Measurements from ENCODE around the gene POLR1C.
A peak's percentile ranks its signal among the peaks of the same experiment; 100 is the strongest.
"Not testable (repeated sequence)": the region's sequence is repeated elsewhere in the genome, so short reads cannot be mapped to it uniquely, and the experiment has no call there.

The POLR1C gene

GRCh38 chr6:43493833-43494232 lies 23.1 kb upstream of the POLR1C start:
- DNase-seq, result no peak

GRCh38 chr6:43494321-43494720 lies 22.6 kb upstream of the POLR1C start:
- DNase-seq, result no peak

GRCh38 chr6:43494766-43495165 lies 22.1 kb upstream of the POLR1C start:
- no peak for DNase-seq

GRCh38 chr6:43495409-43495941 lies 21.4 kb upstream of the POLR1C start:
- DNase-seq, result peak; percentile 31

GRCh38 chr6:43496370-43497128 lies 20.3 kb upstream of the POLR1C start:
- no peak for DNase-seq

GRCh38 chr6:43497129-43497396 lies 19.8 kb upstream of the POLR1C start:
- no peak for DNase-seq

- DNase-seq, result no peak
Measured at GRCh38 chr6:43497689-43498088, 19.2 kb upstream of the POLR1C start.

- not testable (repeated sequence) for DNase-seq
Measured at GRCh38 chr6:43498291-43498690, 18.6 kb upstream of the POLR1C start.

- DNase-seq, result no peak
Measured at GRCh38 chr6:43499028-43499815, 17.7 kb upstream of the POLR1C start.

- DNase-seq, result no peak
Measured at GRCh38 chr6:43500921-43501320, 16.0 kb upstream of the POLR1C start.

GRCh38 chr6:43502666-43503065 lies 14.2 kb upstream of the POLR1C start:
- no peak for DNase-seq

- no peak for DNase-seq
Measured at GRCh38 chr6:43503443-43503842, 13.4 kb upstream of the POLR1C start.

GRCh38 chr6:43504756-43505593 lies 11.9 kb upstream of the POLR1C start:
- no peak for DNase-seq

GRCh38 chr6:43505718-43506117 lies 11.2 kb upstream of the POLR1C start:
- no peak for DNase-seq

- no peak for DNase-seq
Measured at GRCh38 chr6:43506171-43506570, 10.7 kb upstream of the POLR1C start.

GRCh38 chr6:43506667-43507471 lies 10.0 kb upstream of the POLR1C start:
- DNase-seq, result peak; percentile 76

- no peak for DNase-seq
Measured at GRCh38 chr6:43508481-43509141, 8.3 kb upstream of the POLR1C start.

- no peak for DNase-seq
Measured at GRCh38 chr6:43509142-43509983, 7.5 kb upstream of the POLR1C start.

- peak; percentile 63 for DNase-seq
Measured at GRCh38 chr6:43509984-43510826, 6.7 kb upstream of the POLR1C start, which contains the start of gene LRRC73. TSS of gene LRRC73 (minus strand) at chr6:43510346. CDS start at chr6:43509785, 561 bp downstream.

- no peak for DNase-seq
Measured at GRCh38 chr6:43510827-43511163, 6.1 kb upstream of the POLR1C start.

Data from CD4-positive, alpha-beta T cell treated with Interleukin-4 for 4 hours (primary cell).